GM12878 (cell line): ENCODE results near the gene WDR74. TPM values are rescaled to one million over a fixed set of nuclear protein-coding genes. Genes with fewer than 3 reads are reported as not detected.

Source experiments
- ATF3 ChIP-seq: IDR thresholded peaks from 2 replicates; pipeline ENCODE4 v1.6.1; 2011; ENCODE audit warnings: low read depth, mild to moderate bottlenecking, low read length, moderate library complexity, borderline replicate concordance; ENCODE audit errors: extremely low read depth
- BMI1 ChIP-seq: fragments of 450-650 bp; IDR thresholded peaks from 2 replicates; pipeline ENCODE4 v1.6.1; 2016; ENCODE audit warnings: mild to moderate bottlenecking, moderate library complexity, borderline replicate concordance
- EED ChIP-seq: sonication (generic); IDR thresholded peaks from 2 replicates; pipeline ENCODE4 v1.6.1; 2016; ENCODE audit warnings: antibody characterized with exemption, low read depth
- ETV6 ChIP-seq, 2 experiments: fragments of 450-650 bp in 1 of 2; IDR thresholded peaks in 1 of 2; conservative IDR thresholded peaks in 1 of 2; 2 replicates each; pipeline ENCODE4 v1.6.1; 2014; ENCODE audit warnings: antibody characterized with exemption in 1 of 2, borderline replicate concordance in 1 of 2, low read depth in 1 of 2, mild to moderate bottlenecking in 1 of 2, moderate library complexity in 1 of 2
- IRF3 ChIP-seq: fragments of 450-650 bp; IDR thresholded peaks from 2 replicates; pipeline ENCODE4 v1.6.1; 2014; ENCODE audit warnings: mild to moderate bottlenecking
- KAT2A ChIP-seq: conservative IDR thresholded peaks from 2 replicates; pipeline ENCODE4 v1.6.1; 2011; ENCODE audit warnings: low read depth, low read length; ENCODE audit not compliant: control insufficient read depth
- KLF5 ChIP-seq: fragments of 450-650 bp; IDR thresholded peaks from 2 replicates; pipeline ENCODE4 v1.6.1; 2014; ENCODE audit warnings: mild to moderate bottlenecking; ENCODE audit not compliant: partially characterized antibody
- LARP7 ChIP-seq: fragments of 450-650 bp; IDR thresholded peaks from 2 replicates; pipeline ENCODE4 v1.6.1; 2017; ENCODE audit warnings: mild to moderate bottlenecking
- NR2C1 ChIP-seq: fragments of 450-650 bp; IDR thresholded peaks from 2 replicates; pipeline ENCODE4 v1.6.1; 2017; ENCODE audit warnings: antibody characterized with exemption, mild to moderate bottlenecking, moderate library complexity
- POLR2A ChIP-seq: IDR thresholded peaks from 2 replicates; pipeline ENCODE4 v1.6.1; 2011; ENCODE audit warnings: low read depth, mild to moderate bottlenecking, low read length
- POLR2AphosphoS2 ChIP-seq: IDR thresholded peaks from 2 replicates; pipeline ENCODE4 v1.6.1; 2011; ENCODE audit warnings: low read depth, mild to moderate bottlenecking, low read length, improper control_type of control experiment, moderate library complexity
- POU2F2 ChIP-seq: IDR thresholded peaks from 3 replicates; pipeline ENCODE4 v1.6.1; 2011; ENCODE audit warnings: low read depth, mild to moderate bottlenecking, low read length, borderline replicate concordance
- RBBP5 ChIP-seq: fragments of 200-600 bp; sonication (generic); conservative IDR thresholded peaks from 2 replicates; pipeline ENCODE4 v1.6.1; 2016
- RUNX3 ChIP-seq: IDR thresholded peaks from 2 replicates; pipeline ENCODE4 v1.6.1; 2012; ENCODE audit warnings: low read length, inconsistent platforms
- SREBF2 ChIP-seq: IDR thresholded peaks from 2 replicates; pipeline ENCODE4 v1.6.1; 2012; ENCODE audit warnings: mild to moderate bottlenecking, low read length
- SRF ChIP-seq, 2 experiments: IDR thresholded peaks; 2 replicates each; pipeline ENCODE4 v1.6.1; 2011; ENCODE audit warnings: low read depth in 2 of 2, low read length in 2 of 2, mild to moderate bottlenecking in 1 of 2, moderate library complexity in 1 of 2
- SUPT20H ChIP-seq: IDR thresholded peaks from 2 replicates; pipeline ENCODE4 v1.6.1; 2011; ENCODE audit warnings: low read depth, mild to moderate bottlenecking, low read length, moderate library complexity, borderline replicate concordance; ENCODE audit not compliant: control insufficient read depth
- TAF1 ChIP-seq: IDR thresholded peaks from 2 replicates; pipeline ENCODE4 v1.6.1; 2011; ENCODE audit warnings: mild to moderate bottlenecking, low read depth, low read length, borderline replicate concordance
- USF1 ChIP-seq: IDR thresholded peaks from 2 replicates; pipeline ENCODE4 v1.6.1; 2011; ENCODE audit warnings: borderline replicate concordance, low read depth, mild to moderate bottlenecking, moderate library complexity, mixed read lengths, low read length; ENCODE audit not compliant: insufficient read depth; ENCODE audit errors: extremely low read length
- ZNF24 ChIP-seq: fragments of 450-650 bp; IDR thresholded peaks from 2 replicates; pipeline ENCODE4 v1.6.1; 2017; ENCODE audit warnings: antibody characterized with exemption, mild to moderate bottlenecking
- polyA plus RNA-seq, 11 experiments: library from polyadenylated mRNA; depleted of rRNA in 4 of 11; unstranded in 6 of 11; stranded (reverse) in 5 of 11; fragments of >200 nt; fragmentation: Nextera tagmentation in 4 of 11; fragmentation: Illumina TruSeq in 1 of 11; extraction: Ambion mirVana in 4 of 11; extraction: Trizol in 1 of 11; gene quantifications; 1 replicate in 1 of 11; 2 replicates in 10 of 11; pipeline versions ENCODE4 v1.2.1 to v1.2.3, GENCODE V29; 2011 to 2016; ENCODE audit warnings: inconsistent platforms in 2 of 11, missing spikeins in 2 of 11, low read depth in 1 of 11
- total RNA-seq, 4 experiments: library from RNA; depleted of rRNA in 3 of 4; stranded (reverse); fragments of >200 nt in 3 of 4; fragmentation: Illumina TruSeq in 1 of 4; extraction: Trizol in 1 of 4; gene quantifications; 2 replicates each; pipeline versions ENCODE4 v1.2.1 to v1.2.3, GENCODE V29; 2013 to 2021
- TF ChIP-seq, protein P1 (sequence below): fragments of 450-650 bp; IDR thresholded peaks from 2 replicates; pipeline ENCODE4 v1.6.1; 2017; ENCODE audit warnings: mild to moderate bottlenecking, moderate library complexity
- TF ChIP-seq, protein P2 (sequence below): fragments of 450-650 bp; IDR thresholded peaks from 2 replicates; pipeline ENCODE4 v1.6.1; 2017; ENCODE audit warnings: mild to moderate bottlenecking

Gene WDR74
- total and polyA plus RNA-seq, 10 of the 15 experiments (the other 5 are each of a cell fraction or from before 2014, with no cell fraction given) = 18.2 to 103 (median 60.7) TPM

DNA sequence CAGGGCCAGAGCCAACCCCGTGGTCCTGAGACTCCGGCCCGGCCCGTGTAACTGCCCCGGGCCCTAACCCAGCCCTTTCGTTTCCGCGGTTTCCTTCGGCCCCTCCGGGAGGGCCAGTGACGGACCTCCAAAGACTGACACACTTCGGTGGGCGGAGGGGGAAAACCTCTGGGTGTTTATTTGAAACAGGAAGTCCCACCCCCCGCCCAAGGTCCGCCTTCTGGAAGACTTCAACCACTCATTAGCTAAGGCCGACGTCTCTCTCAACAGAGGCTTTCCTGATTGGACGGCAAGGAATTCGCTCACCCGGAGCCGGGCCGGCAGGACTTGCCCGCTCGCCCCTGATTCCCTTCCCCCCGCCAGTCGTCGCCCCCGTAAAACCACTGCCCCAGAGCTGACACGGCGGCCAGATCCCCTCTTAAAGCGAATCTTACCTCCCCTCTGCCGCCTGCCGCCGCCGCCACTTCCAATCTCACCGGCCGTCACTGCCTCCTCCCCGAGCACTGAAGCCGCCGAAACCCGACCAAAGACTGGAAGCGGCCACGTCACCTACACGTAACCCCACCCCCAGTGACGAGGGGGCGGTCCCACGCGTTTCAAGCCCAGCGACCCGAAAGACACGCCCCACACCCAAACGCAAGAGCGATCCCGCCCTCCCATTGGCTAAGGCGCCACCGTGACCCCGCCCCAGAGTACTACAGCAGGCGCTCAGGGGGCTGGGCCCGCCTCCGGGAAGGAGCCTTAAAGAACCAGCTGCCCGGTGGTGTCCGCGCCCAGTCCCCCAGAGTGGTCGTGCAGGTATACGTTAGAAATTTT, 7.7 kb downstream of the WDR74 start, which contains the start of gene STX5 (continued):
- TF ChIP-seq POLR2AphosphoS2 = peak; percentile 92; the same call in 1 of the 2 replicates
- TF ChIP-seq KAT2A = no peak
- TF ChIP-seq, protein P1, sequence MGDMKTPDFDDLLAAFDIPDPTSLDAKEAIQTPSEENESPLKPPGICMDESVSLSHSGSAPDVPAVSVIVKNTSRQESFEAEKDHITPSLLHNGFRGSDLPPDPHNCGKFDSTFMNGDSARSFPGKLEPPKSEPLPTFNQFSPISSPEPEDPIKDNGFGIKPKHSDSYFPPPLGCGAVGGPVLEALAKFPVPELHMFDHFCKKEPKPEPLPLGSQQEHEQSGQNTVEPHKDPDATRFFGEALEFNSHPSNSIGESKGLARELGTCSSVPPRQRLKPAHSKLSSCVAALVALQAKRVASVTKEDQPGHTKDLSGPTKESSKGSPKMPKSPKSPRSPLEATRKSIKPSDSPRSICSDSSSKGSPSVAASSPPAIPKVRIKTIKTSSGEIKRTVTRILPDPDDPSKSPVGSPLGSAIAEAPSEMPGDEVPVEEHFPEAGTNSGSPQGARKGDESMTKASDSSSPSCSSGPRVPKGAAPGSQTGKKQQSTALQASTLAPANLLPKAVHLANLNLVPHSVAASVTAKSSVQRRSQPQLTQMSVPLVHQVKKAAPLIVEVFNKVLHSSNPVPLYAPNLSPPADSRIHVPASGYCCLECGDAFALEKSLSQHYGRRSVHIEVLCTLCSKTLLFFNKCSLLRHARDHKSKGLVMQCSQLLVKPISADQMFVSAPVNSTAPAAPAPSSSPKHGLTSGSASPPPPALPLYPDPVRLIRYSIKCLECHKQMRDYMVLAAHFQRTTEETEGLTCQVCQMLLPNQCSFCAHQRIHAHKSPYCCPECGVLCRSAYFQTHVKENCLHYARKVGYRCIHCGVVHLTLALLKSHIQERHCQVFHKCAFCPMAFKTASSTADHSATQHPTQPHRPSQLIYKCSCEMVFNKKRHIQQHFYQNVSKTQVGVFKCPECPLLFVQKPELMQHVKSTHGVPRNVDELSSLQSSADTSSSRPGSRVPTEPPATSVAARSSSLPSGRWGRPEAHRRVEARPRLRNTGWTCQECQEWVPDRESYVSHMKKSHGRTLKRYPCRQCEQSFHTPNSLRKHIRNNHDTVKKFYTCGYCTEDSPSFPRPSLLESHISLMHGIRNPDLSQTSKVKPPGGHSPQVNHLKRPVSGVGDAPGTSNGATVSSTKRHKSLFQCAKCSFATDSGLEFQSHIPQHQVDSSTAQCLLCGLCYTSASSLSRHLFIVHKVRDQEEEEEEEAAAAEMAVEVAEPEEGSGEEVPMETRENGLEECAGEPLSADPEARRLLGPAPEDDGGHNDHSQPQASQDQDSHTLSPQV = no peak
- no peak for TF ChIP-seq EED
- TF ChIP-seq SUPT20H = no peak
- TF ChIP-seq POU2F2 = peak; percentile 43; the same call in 1 of the 3 replicates
- TF ChIP-seq SREBF2 = no peak
- TF ChIP-seq, protein P2, sequence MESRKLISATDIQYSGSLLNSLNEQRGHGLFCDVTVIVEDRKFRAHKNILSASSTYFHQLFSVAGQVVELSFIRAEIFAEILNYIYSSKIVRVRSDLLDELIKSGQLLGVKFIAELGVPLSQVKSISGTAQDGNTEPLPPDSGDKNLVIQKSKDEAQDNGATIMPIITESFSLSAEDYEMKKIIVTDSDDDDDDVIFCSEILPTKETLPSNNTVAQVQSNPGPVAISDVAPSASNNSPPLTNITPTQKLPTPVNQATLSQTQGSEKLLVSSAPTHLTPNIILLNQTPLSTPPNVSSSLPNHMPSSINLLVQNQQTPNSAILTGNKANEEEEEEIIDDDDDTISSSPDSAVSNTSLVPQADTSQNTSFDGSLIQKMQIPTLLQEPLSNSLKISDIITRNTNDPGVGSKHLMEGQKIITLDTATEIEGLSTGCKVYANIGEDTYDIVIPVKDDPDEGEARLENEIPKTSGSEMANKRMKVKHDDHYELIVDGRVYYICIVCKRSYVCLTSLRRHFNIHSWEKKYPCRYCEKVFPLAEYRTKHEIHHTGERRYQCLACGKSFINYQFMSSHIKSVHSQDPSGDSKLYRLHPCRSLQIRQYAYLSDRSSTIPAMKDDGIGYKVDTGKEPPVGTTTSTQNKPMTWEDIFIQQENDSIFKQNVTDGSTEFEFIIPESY = no peak
- peak; percentile 97 for TF ChIP-seq TAF1
- no peak for TF ChIP-seq BMI1
- no peak for TF ChIP-seq ZNF24
- peak; percentile 79 for TF ChIP-seq RUNX3
- TF ChIP-seq IRF3 = peak; percentile 88
- TF ChIP-seq SRF (IDR thresholded peaks at IDR 0.05; ENCODE audit: low read depth in 2 of 2, low read length in 2 of 2) = no peak
- no peak for TF ChIP-seq ETV6 (conservative IDR thresholded peaks at IDR 0.05 in 1 of 2, IDR thresholded peaks at IDR 0.05 in 1 of 2; ENCODE audit: borderline replicate concordance in 1 of 2, low read depth in 1 of 2)
- TF ChIP-seq POLR2A = peak; percentile 88
- TF ChIP-seq NR2C1 = peak; percentile 59
- peak; percentile 52 for TF ChIP-seq USF1
- TF ChIP-seq ATF3 = no peak
- TF ChIP-seq KLF5 = peak; percentile 86
- no peak; the same call in 1 of the 2 replicates for TF ChIP-seq LARP7
- TF ChIP-seq RBBP5 = no peak
